Lung (tissue), 12 donors: ENCODE measurements around the gene TMEM150B. TPM values are rescaled to one million over a fixed set of nuclear protein-coding genes. Genes with fewer than 3 reads are reported as not detected.

Experiments used
- ATAC-seq: fragments of 200-7000 bp; cut with Tn5 transposase; one replicate; pipeline ENCODE4 v1.9.1; 2020; ENCODE audit warnings: moderate number of reproducible peaks; ENCODE audit not compliant: insufficient read depth, low FRiP score
- DNase-seq, 3 donors: peaks; one replicate each; pipeline ENCODE4 v3.0.0-alpha.2; 2013 to 2017
- H3K27ac ChIP-seq, 2 donors: one replicate each; pipeline ENCODE4 v1.5.1; 2013; ENCODE audit warnings: mild to moderate bottlenecking in 2 of 2, moderate library complexity in 2 of 2, control low read depth in 1 of 2, inconsistent platforms in 1 of 2, low read depth in 1 of 2, low read length in 1 of 2
- H3K27me3 ChIP-seq, 3 donors: one replicate each; pipeline ENCODE4 v1.5.1; 2013; ENCODE audit warnings: low read length in 2 of 3; ENCODE audit not compliant: control insufficient read depth in 3 of 3, insufficient read depth in 3 of 3
- H3K36me3 ChIP-seq, 4 donors: one replicate each; pipeline ENCODE4 v1.5.1; 2013; ENCODE audit warnings: low read length in 4 of 4, mild to moderate bottlenecking in 1 of 4, moderate library complexity in 1 of 4; ENCODE audit not compliant: control insufficient read depth in 4 of 4, insufficient read depth in 4 of 4
- H3K4me1 ChIP-seq, 5 donors: one replicate each; pipeline ENCODE4 v1.5.1; 2013; ENCODE audit warnings: low read length in 5 of 5, mild to moderate bottlenecking in 2 of 5, moderate library complexity in 1 of 5; ENCODE audit not compliant: control insufficient read depth in 5 of 5, insufficient read depth in 5 of 5
- H3K4me3 ChIP-seq: one replicate; pipeline ENCODE4 v1.5.1; 2013; ENCODE audit warnings: mild to moderate bottlenecking, control low read depth, moderate library complexity
- H3K9ac ChIP-seq, 2 donors: one replicate each; pipeline ENCODE4 v1.5.1; 2013; ENCODE audit warnings: low read length in 2 of 2, control low read depth in 1 of 2; ENCODE audit not compliant: insufficient read depth in 1 of 2
- H3K9me3 ChIP-seq, 4 donors: one replicate each; pipeline ENCODE4 v1.5.1; 2013; ENCODE audit warnings: low read length in 3 of 4, mild to moderate bottlenecking in 1 of 4, moderate library complexity in 1 of 4; ENCODE audit not compliant: control insufficient read depth in 4 of 4, insufficient read depth in 3 of 4
- CTCF ChIP-seq: IDR thresholded peaks from 2 replicates; pipeline ENCODE4 v1.5.1; 2012; ENCODE audit warnings: mild to moderate bottlenecking; ENCODE audit errors: control extremely low read depth, extremely low read depth
- WGBS, 2 donors: extraction: QIAGEN DNeasy Blood & Tissue Kit; methylation state at CpG; one replicate each; pipeline ENCODE4 v1.1.7; 2013; 5-methylcytosine and 5-hydroxymethylcytosine counted together
- polyA plus RNA-seq, 2 donors: library from polyadenylated mRNA; stranded (reverse); fragments of 200-250 nt; gene quantifications; one replicate each; pipeline ENCODE4 v1.2.1, GENCODE V29; 2013
- total RNA-seq, 2 donors: library from RNA; depleted of rRNA in 1 of 2; stranded (reverse); fragments of >200 nt in 1 of 2; gene quantifications; one replicate each; pipeline ENCODE4 v1.2.1, GENCODE V29; 2014 to 2021
- donor health status: control.
- donor health status: control.
- donor health status: Bipolar disorder and iron deficiency.
- donor health status: healthy.
- donor health status: DM: yes; HTN: yes; CAD: no.

The TMEM150B gene
- total and polyA plus RNA-seq, 4 donors = 2.3 to 23.0 (median 17.0) TPM

- no peak for TF ChIP-seq CTCF
- ATAC-seq = no peak
Observed at GRCh38 chr19:55284405-55285058, 40.6 kb downstream of the TMEM150B start.

GRCh38 chr19:55283548-55284377, 41.4 kb downstream of the TMEM150B start, which contains the start of gene BRSK1:
BRSK1 (plus strand) TSS chr19:55283997; CDS start chr19:55284443, 446 bp downstream.
- peak; percentile 81 to 89 (median 83) for DNase-seq
- H3K36me3 ChIP-seq = no peaks in the 10 kb centered on the region
- no peaks in the 10 kb centered on the region for H3K9me3 ChIP-seq
- no peaks in the 10 kb centered on the region for H3K27me3 ChIP-seq
- no peak for ATAC-seq
- H3K9ac ChIP-seq = peak within 1 kb of the TSS; percentile 25 to 26
- H3K4me1 ChIP-seq = peaks cover 4 to 23% (median 6%) of the 10 kb centered on the region in 5 donors
- TF ChIP-seq CTCF = no peak
- no peak within 1 kb of the TSS for H3K4me3 ChIP-seq
- H3K27ac ChIP-seq = peak within 1 kb of the TSS in 1 of 2 donors; percentile 27
- WGBS, 2 donors = 6 to 14% methylated on average over 14 to 41 of the region's 44 CpGs

More at GRCh38 chr19:55284405-55285058, 40.6 kb downstream of the TMEM150B start:
- Histone ChIP-seq H3K9me3 (no peaks in the 10 kb centered on the region), H3K4me3 (no peak overlapping the region), H3K36me3 (no peaks in the 10 kb centered on the region), H3K27me3 (no peaks in the 10 kb centered on the region), H3K27ac (peak overlapping the region in 1 of 2 donors; percentile 27), H3K4me1 (peaks cover 0 to 17% (median 4%) of the 10 kb centered on the region in 5 donors), H3K9ac (peak overlapping the region in 1 of 2 donors; percentile 25)
- no peak for DNase-seq
- WGBS, 2 donors = 32 to 72% methylated on average over 8 to 16 of the region's 16 CpGs

- ATAC-seq (peak; percentile 89), DNase-seq (peak; percentile 96 to 98 (median 97))
- no peak for TF ChIP-seq CTCF
- Histone ChIP-seq H3K9ac (peak within 1 kb of the TSS; percentile 58 to 68), H3K27ac (peak within 1 kb of the TSS; percentile 51 to 82), H3K27me3 (no peaks in the 10 kb centered on the region), H3K9me3 (no peaks in the 10 kb centered on the region), H3K36me3 (peaks cover 0 to 15% (median 5%) of the 10 kb centered on the region in 4 donors), H3K4me1 (peaks cover 4 to 16% (median 6%) of the 10 kb centered on the region in 5 donors), H3K4me3 (peak within 1 kb of the TSS; percentile 79)
- WGBS, 2 donors = 4 to 5% methylated on average over 52 of the region's 52 CpGs
Observed at GRCh38 chr19:55279770-55280643, 45.1 kb downstream of the TMEM150B start, which contains the start of gene HSPBP1. HSPBP1 (minus strand) TSS chr19:55280110; CDS start chr19:55279608, 502 bp downstream.
